Mesothelial cell of epicardium (in vitro differentiated cells): ENCODE measurements around the gene FCHSD2. TPM values are rescaled to one million over a fixed set of nuclear protein-coding genes. Genes with fewer than 3 reads are reported as not detected.

ENCODE experiments used
- DNase-seq, 2 experiments: peaks; one replicate each; pipeline ENCODE4 v3.0.0; 2021; ENCODE audit warnings: low spot score in 2 of 2; ENCODE audit not compliant: unreplicated experiment in 2 of 2
- H3K27ac Mint-ChIP-seq: 2 replicates; pipeline ENCODE4 v1.8.0; 2021; ENCODE audit warnings: mixed read lengths
- H3K27me3 Mint-ChIP-seq: 2 replicates; pipeline ENCODE4 v1.8.0; 2021; ENCODE audit warnings: low read depth, mixed read lengths
- H3K36me3 Mint-ChIP-seq: 2 replicates; pipeline ENCODE4 v1.8.0; 2021; ENCODE audit warnings: mixed read lengths
- H3K4me1 Mint-ChIP-seq: 2 replicates; pipeline ENCODE4 v1.8.0; 2021; ENCODE audit warnings: mixed read lengths
- H3K4me3 Mint-ChIP-seq: 2 replicates; pipeline ENCODE4 v1.8.0; 2021; ENCODE audit warnings: mild to moderate bottlenecking, moderate library complexity, mixed read lengths
- H3K9me3 Mint-ChIP-seq: 2 replicates; pipeline ENCODE4 v1.8.0; 2021; ENCODE audit warnings: mixed read lengths
- CTCF ChIP-seq: fragments of 200-600 bp; sonication (generic); IDR thresholded peaks from one replicate; pipeline ENCODE4 v1.5.0; 2021; ENCODE audit warnings: antibody characterized with exemption; ENCODE audit not compliant: unreplicated experiment
- total RNA-seq: library from RNA; stranded (reverse); gene quantifications from 3 replicates; pipeline ENCODE4 v1.2.1, GENCODE V29; 2021

The FCHSD2 gene
- total RNA-seq, 1 donor from 2014 or later: 33.8 TPM

GRCh38 chr11:73154178-73154577, 12.1 kb upstream of the FCHSD2 start:
- DNase-seq: no peak

GRCh38 chr11:73152861-73153483, 10.9 kb upstream of the FCHSD2 start:
- Mint-ChIP-seq H3K4me3 (no peak overlapping the region), H3K4me1 (peaks cover 20% of the 10 kb centered on the region), H3K36me3 (no peaks in the 10 kb centered on the region), H3K27me3 (no peaks in the 10 kb centered on the region), H3K9me3 (no peaks in the 10 kb centered on the region), H3K27ac (no peak overlapping the region)
- DNase-seq: no peak
- TF ChIP-seq CTCF: no peak

More at GRCh38 chr11:73154178-73154577, 12.1 kb upstream of the FCHSD2 start:
- Mint-ChIP-seq H3K27me3 (no peaks in the 10 kb centered on the region), H3K9me3 (no peaks in the 10 kb centered on the region), H3K36me3 (no peaks in the 10 kb centered on the region), H3K4me1 (peaks cover 29% of the 10 kb centered on the region), H3K27ac (no peak overlapping the region), H3K4me3 (no peak overlapping the region)
- TF ChIP-seq CTCF: no peak

DNA sequence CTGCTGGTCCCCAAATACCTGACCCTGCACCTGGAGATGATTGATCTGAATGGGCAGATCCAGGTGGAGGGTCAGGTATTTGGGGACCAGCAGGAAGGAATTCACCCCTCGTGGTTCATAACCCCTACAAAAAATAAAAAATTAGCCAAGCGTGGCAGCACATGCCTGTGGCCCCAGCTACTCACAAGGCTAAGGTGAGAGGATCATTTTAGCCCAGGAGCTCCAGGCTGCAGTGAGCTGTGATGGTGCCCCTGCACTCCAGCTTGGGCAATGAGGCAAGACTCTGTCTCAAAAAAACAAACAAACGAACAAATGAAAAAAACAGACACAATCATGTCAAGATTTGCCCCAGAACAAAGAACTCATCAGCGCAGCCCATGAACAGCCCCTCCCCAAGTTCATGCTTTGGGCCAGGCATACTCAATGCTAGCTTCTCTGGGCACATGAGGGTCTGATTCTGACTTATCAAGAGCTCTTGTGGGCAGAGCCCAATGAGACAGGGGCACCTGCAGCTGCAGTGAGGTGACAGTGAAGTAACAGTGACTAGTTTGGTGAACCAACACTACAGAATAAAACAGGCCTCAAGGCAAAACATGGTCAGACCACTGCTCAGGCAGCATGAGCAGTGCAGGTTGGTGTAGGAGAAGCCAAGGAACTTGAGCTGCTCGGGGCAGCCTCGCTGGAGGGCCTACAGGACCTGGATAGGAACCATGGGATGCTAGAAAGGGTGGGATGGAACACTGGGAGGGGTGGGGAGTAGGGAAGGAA, 10.2 kb upstream of the FCHSD2 start:
- Mint-ChIP-seq H3K4me3 (no peak overlapping the region), H3K36me3 (no peaks in the 10 kb centered on the region), H3K4me1 (peaks cover 13% of the 10 kb centered on the region), H3K9me3 (no peaks in the 10 kb centered on the region), H3K27me3 (no peaks in the 10 kb centered on the region), H3K27ac (no peak overlapping the region)
- TF ChIP-seq CTCF: no peak
- no peak for DNase-seq

- H3K27ac Mint-ChIP-seq: no peak overlapping the region
- H3K36me3 Mint-ChIP-seq: no peaks in the 10 kb centered on the region
- H3K4me3 Mint-ChIP-seq: no peak overlapping the region
- H3K9me3 Mint-ChIP-seq: no peaks in the 10 kb centered on the region
- H3K4me1 Mint-ChIP-seq: peaks cover 8% of the 10 kb centered on the region
- no peaks in the 10 kb centered on the region for H3K27me3 Mint-ChIP-seq
- no peak for TF ChIP-seq CTCF
- DNase-seq: no peak
Measured at GRCh38 chr11:73151416-73151815, 9.3 kb upstream of the FCHSD2 start.

GRCh38 chr11:73149105-73149504, 7.0 kb upstream of the FCHSD2 start:
- DNase-seq: no peak
- no peak for TF ChIP-seq CTCF
- Mint-ChIP-seq H3K27ac (no peak overlapping the region), H3K27me3 (no peaks in the 10 kb centered on the region), H3K9me3 (no peaks in the 10 kb centered on the region), H3K4me3 (no peak overlapping the region), H3K4me1 (peaks cover 15% of the 10 kb centered on the region), H3K36me3 (no peaks in the 10 kb centered on the region)
